Astrocyte of the spinal cord (primary cell): ENCODE results near the gene CFAP100.

Experiments used
- DNase-seq: peaks from one replicate; pipeline ENCODE4 v3.0.0; 2011; ENCODE audit warnings: low read depth, low spot score
- H3K4me3 ChIP-seq: 2 replicates; pipeline ENCODE4 v1.5.1; 2011; ENCODE audit warnings: low read depth, mild to moderate bottlenecking, low read length, moderate library complexity
- in situ Hi-C: cut with HindIII; loops from 2 replicates; pipeline ENCODE4 v1.10.0; 2017; ENCODE audit warnings: low sequenced_read_pairs
- TF ChIP-seq, protein P1 (sequence below): IDR thresholded peaks from 2 replicates; pipeline ENCODE4 v1.5.1; 2012; ENCODE audit warnings: low read depth, mild to moderate bottlenecking, low read length, inconsistent platforms

Gene CFAP100

DNA sequence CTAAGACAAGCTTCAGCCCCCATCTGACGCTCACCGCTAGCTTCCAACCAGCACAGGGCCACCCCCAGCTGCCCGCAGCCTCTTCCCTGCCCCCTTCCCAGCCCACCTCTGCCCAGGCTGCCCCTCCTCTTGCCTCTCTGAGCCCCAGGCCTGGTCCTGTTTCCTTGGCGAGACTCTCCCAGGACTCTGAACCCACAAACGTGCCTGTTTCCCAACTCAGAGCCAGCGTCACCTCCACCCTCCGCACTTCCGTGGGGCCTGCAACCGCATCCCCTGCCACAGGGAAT is 45.9 kb downstream of the CFAP100 start:
- TF ChIP-seq, protein P1, sequence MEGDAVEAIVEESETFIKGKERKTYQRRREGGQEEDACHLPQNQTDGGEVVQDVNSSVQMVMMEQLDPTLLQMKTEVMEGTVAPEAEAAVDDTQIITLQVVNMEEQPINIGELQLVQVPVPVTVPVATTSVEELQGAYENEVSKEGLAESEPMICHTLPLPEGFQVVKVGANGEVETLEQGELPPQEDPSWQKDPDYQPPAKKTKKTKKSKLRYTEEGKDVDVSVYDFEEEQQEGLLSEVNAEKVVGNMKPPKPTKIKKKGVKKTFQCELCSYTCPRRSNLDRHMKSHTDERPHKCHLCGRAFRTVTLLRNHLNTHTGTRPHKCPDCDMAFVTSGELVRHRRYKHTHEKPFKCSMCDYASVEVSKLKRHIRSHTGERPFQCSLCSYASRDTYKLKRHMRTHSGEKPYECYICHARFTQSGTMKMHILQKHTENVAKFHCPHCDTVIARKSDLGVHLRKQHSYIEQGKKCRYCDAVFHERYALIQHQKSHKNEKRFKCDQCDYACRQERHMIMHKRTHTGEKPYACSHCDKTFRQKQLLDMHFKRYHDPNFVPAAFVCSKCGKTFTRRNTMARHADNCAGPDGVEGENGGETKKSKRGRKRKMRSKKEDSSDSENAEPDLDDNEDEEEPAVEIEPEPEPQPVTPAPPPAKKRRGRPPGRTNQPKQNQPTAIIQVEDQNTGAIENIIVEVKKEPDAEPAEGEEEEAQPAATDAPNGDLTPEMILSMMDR = no peak
- DNase-seq = no peak
- no peak overlapping the region for H3K4me3 ChIP-seq
- in situ Hi-C loops = no loop called here

GRCh38 chr3:126441256-126441880 is 46.7 kb downstream of the CFAP100 start:
- TF ChIP-seq, protein P1 = no peak
- H3K4me3 ChIP-seq = no peak overlapping the region
- DNase-seq = no peak
- in situ Hi-C loops = no loop called here

DNA sequence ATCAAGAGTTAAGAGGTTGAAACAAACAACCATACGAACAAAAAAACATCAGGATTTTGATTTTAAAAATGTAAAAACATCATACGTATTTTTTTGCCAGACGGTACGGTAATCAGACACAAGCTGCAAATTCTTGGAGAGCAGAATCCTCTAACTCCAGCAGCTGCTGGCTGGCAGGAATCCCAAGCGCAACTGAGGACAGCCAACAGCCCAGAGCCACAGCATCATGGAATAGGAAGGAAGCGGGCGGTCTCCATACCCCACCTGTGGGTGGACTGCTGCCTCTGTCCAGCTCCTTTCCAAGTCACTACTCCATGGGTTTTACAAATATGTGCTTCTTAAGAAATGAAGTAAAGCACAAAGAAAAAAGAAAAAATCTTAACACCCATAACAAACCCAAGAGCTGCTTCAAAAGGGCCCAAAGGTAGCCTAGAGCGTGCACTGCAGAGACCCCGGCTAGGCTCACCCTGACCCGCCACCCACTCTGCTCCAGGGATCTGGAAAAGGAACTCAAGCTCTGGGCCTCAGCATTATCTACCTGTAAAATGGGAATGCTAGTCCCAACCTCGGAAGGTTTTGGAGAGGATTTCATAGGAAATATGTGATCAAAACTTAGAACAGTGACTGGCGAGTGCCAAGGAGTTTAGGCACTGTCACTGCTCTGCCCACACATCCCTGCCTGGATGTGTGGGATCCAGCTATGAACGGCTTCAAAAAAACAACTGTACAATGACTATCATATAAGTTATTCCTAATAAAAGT is 47.6 kb downstream of the CFAP100 start:
- no peak for DNase-seq
- in situ Hi-C loops = no loop called here
- TF ChIP-seq, protein P1 = no peak
- no peak overlapping the region for H3K4me3 ChIP-seq

GRCh38 chr3:126442856-126443242 is 48.1 kb downstream of the CFAP100 start:
- no peak overlapping the region for H3K4me3 ChIP-seq
- in situ Hi-C loops = no loop called here
- DNase-seq = no peak
- TF ChIP-seq, protein P1 = no peak

- TF ChIP-seq, protein P1 = no peak
- no peak overlapping the region for H3K4me3 ChIP-seq
- in situ Hi-C loops = no loop called here
- no peak for DNase-seq
These were observed 50.8 kb downstream of the CFAP100 start for GRCh38 chr3:126445506-126445905.

GRCh38 chr3:126446301-126446700 is 51.6 kb downstream of the CFAP100 start:
- in situ Hi-C loops = no loop called here

More at GRCh38 chr3:126446301-126446700, 51.6 kb downstream of the CFAP100 start:
- no peak for DNase-seq
- TF ChIP-seq, protein P1 = no peak
- no peak overlapping the region for H3K4me3 ChIP-seq
